ENCODE measurements around the gene RANBP10.

DNA sequence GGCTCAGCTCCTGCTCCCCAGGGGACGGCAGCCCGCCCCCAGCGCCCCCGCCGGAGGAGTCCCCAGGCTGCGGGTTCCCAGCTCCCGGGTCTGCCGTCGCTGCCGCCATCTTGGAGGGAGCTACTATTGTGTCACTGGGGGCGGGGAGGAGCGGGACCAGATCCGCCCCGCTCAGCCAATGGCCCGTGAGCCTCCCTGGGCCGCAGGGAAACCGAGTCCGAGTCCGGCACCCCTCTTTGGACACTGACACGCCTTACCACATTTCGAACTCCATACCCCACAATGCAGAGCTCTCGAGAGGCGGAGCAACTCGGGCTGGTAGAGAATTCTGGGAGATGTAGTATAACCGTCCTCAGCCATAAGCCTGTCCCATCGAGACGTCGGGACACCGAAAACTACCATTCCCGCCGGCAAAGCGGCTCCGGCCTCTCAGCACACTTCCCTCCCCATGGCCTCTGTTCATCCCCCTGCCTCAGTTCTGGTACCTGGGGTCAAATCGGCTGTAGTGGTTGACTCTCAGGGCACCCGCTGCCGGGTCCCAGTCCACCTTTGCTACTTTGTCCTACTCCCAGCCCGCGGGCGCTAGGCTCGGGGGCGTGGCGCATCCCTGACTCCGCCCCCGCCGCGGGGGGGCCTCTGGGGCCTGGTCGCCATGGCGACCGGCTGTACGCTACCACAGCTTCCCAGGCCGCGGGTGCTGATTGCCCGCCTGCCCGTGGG lies at the start of gene RANBP10, which contains the start of gene TSNAXIP1:
- TF ChIP-seq, protein P1, sequence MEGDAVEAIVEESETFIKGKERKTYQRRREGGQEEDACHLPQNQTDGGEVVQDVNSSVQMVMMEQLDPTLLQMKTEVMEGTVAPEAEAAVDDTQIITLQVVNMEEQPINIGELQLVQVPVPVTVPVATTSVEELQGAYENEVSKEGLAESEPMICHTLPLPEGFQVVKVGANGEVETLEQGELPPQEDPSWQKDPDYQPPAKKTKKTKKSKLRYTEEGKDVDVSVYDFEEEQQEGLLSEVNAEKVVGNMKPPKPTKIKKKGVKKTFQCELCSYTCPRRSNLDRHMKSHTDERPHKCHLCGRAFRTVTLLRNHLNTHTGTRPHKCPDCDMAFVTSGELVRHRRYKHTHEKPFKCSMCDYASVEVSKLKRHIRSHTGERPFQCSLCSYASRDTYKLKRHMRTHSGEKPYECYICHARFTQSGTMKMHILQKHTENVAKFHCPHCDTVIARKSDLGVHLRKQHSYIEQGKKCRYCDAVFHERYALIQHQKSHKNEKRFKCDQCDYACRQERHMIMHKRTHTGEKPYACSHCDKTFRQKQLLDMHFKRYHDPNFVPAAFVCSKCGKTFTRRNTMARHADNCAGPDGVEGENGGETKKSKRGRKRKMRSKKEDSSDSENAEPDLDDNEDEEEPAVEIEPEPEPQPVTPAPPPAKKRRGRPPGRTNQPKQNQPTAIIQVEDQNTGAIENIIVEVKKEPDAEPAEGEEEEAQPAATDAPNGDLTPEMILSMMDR (IDR thresholded peaks at IDR 0.05; ENCODE audit: borderline replicate concordance, extremely low read depth, low read length, poor library complexity, severe bottlenecking), result no peak
- TF ChIP-seq EZH2 (IDR thresholded peaks at IDR 0.05; ENCODE audit: borderline replicate concordance, low read depth, low read length, severe bottlenecking), result no peak
